Activated T-cell treated with anti-CD3 and anti-CD28 coated beads for 4 hours (primary cell): ENCODE measurements around the gene GNAQ.
"Not testable (repeated sequence)": the region's sequence is repeated elsewhere in the genome, so short reads cannot be mapped to it uniquely, and the experiment has no call there.

Source experiments
- DNase-seq: peaks from one replicate; pipeline ENCODE4 v3.0.0-alpha.2; 2020

The GNAQ gene

GRCh38 chr9:77759391-77759790 lies 272.2 kb downstream of the GNAQ start:
- DNase-seq: no peak

GRCh38 chr9:77756449-77756848 lies 275.2 kb downstream of the GNAQ start:
- no peak for DNase-seq

GRCh38 chr9:77753180-77753579 lies 278.4 kb downstream of the GNAQ start:
- no peak for DNase-seq

GRCh38 chr9:77752554-77752953 lies 279.1 kb downstream of the GNAQ start:
- no peak for DNase-seq

- DNase-seq: no peak
Observed at GRCh38 chr9:77751341-77752091, 280.1 kb downstream of the GNAQ start.

- DNase-seq: no peak
Observed at GRCh38 chr9:77750981-77751340, 280.6 kb downstream of the GNAQ start.

- no peak for DNase-seq
Observed at GRCh38 chr9:77750284-77750683, 281.3 kb downstream of the GNAQ start.

- DNase-seq: no peak
Observed at GRCh38 chr9:77748214-77748772, 283.3 kb downstream of the GNAQ start.

- DNase-seq: no peak
Observed at GRCh38 chr9:77747163-77747562, 284.4 kb downstream of the GNAQ start.

- no peak for DNase-seq
Observed at GRCh38 chr9:77744841-77745430, 286.7 kb downstream of the GNAQ start.

- no peak for DNase-seq
Observed at GRCh38 chr9:77743386-77743785, 288.2 kb downstream of the GNAQ start.

- no peak for DNase-seq
Observed at GRCh38 chr9:77738932-77739331, 292.7 kb downstream of the GNAQ start.

GRCh38 chr9:77735494-77735893 lies 296.1 kb downstream of the GNAQ start:
- DNase-seq: no peak

GRCh38 chr9:77731930-77732329 lies 299.7 kb downstream of the GNAQ start:
- no peak for DNase-seq

GRCh38 chr9:77731008-77731698 lies 300.5 kb downstream of the GNAQ start:
- no peak for DNase-seq

GRCh38 chr9:77729177-77729576 lies 302.4 kb downstream of the GNAQ start:
- DNase-seq: no peak

GRCh38 chr9:77726814-77727213 lies 304.8 kb downstream of the GNAQ start:
- no peak for DNase-seq

GRCh38 chr9:77726289-77726688 lies 305.3 kb downstream of the GNAQ start:
- DNase-seq: no peak

- no peak for DNase-seq
Observed at GRCh38 chr9:77725820-77726219, 305.8 kb downstream of the GNAQ start.

GRCh38 chr9:77725046-77725694 lies 306.4 kb downstream of the GNAQ start:
- no peak for DNase-seq

GRCh38 chr9:77721156-77721555 lies 310.5 kb downstream of the GNAQ start:
- DNase-seq: not testable (repeated sequence)

GRCh38 chr9:77719321-77719720 lies 312.3 kb downstream of the GNAQ start:
- no peak for DNase-seq

- DNase-seq: not testable (repeated sequence)
Observed at GRCh38 chr9:77718298-77718640, 313.3 kb downstream of the GNAQ start.
